GM12891 (cell line): ENCODE results near the gene UNC119B.

Experiments
- POLR2A ChIP-seq: IDR thresholded peaks from 2 replicates; pipeline ENCODE4 v1.6.1; 2011; ENCODE audit warnings: low read depth, low read length, control low read depth
- POLR2AphosphoS5 ChIP-seq: IDR thresholded peaks from 2 replicates; pipeline ENCODE4 v1.6.1; 2011; ENCODE audit warnings: low read depth, low read length, control low read depth

DNA sequence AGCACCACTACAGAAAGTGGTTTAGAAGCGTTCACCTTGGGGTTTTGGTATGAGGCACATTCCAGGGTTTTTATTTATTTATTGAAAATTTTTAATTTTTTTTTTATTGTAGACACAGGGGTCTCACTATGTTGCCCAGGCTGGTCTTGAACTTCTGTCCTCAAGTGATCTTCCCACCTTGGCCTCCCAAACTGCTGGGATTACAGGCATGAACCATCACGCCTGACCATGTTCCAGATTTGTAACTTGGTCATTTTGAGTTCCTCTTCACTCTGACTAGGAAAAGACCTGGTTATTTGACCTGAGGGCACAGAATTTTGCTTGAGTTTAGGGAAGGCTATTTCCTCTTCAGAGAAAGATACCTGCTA, 20.2 kb upstream of the UNC119B start:
- TF ChIP-seq POLR2A (no peak), POLR2AphosphoS5 (no peak)
